ENCODE measurements around the gene PPP2R5C. TPM values are rescaled to one million over a fixed set of nuclear protein-coding genes. Genes with fewer than 3 reads are reported as not detected.
A peak's percentile ranks its signal among the peaks of the same experiment; 100 is the strongest.

Gene PPP2R5C
- total RNA-seq, 2 donors from 2014 or later: 232 to 283 TPM

DNA sequence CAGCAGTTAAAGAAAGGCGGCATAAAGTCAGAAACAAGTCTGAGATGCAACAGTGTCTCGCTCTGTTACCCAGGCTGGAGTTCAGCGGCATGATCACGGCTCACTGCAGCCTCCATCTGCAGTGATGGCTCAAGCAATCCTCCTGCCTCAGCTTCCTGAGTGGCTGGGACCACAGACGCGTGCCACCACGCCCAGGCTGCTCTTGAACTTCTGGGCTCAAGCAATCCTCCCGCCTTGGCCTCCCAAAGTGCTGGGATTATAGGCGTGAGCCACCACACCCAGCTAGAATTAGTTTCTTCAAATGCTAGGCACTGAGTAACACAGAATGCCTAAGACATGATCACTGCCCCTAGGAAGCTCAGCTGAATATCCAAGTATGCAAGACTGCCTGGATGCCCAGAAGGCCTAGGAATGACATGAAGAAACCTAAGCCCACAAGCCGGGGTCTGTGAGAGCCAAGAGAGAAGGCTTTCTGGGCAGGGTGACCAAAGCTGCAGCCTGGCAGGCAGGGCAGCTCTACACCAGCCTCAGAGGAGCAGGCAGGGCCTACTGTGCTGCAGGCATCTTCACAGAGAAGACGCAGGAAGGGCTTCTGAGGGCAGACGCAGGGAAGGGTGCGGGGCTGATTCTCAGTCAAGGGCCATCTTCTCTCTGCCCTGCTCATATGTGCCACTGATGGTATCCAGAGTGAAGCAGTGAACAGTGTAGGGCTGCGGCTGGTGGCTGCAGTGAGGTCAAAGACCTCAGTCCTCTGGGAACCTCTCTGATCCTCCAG, 4.3 kb upstream of the PPP2R5C start:
- Mint-ChIP-seq H3K4me1 (peaks cover 12% of the 10 kb centered on the region), H3K9me3 (no peaks in the 10 kb centered on the region), H3K27me3 (peaks cover 5% of the 10 kb centered on the region), H3K36me3 (ENCODE audit: low read depth) (no peaks in the 10 kb centered on the region), H3K4me3 (no peak overlapping the region), H3K27ac (no peak overlapping the region)
- ATAC-seq (replicated peaks): no peak

DNA sequence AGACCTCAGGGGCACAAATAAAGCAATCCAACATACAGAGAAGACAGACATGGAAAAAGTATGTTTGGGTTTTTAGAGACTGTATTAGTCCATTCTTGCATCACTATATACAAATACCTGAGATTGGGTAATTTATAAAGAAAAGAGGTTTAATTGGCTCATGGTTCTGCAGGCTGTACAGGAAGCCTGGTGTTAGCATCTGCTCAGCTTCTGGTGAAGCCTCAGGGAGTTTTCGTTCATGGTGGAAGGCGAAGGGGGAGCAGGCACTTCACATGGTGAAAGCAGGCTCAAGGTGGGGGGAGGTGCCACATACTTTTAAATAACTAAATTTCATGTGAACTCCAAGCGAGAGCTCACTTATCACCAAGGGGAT, 3.7 kb upstream of the PPP2R5C start:
- no peak for ATAC-seq (replicated peaks)
- Mint-ChIP-seq H3K27ac (no peak overlapping the region), H3K27me3 (peaks cover 5% of the 10 kb centered on the region), H3K36me3 (ENCODE audit: low read depth) (peaks cover 6% of the 10 kb centered on the region), H3K4me3 (no peak overlapping the region), H3K4me1 (peaks cover 12% of the 10 kb centered on the region), H3K9me3 (no peaks in the 10 kb centered on the region)

DNA sequence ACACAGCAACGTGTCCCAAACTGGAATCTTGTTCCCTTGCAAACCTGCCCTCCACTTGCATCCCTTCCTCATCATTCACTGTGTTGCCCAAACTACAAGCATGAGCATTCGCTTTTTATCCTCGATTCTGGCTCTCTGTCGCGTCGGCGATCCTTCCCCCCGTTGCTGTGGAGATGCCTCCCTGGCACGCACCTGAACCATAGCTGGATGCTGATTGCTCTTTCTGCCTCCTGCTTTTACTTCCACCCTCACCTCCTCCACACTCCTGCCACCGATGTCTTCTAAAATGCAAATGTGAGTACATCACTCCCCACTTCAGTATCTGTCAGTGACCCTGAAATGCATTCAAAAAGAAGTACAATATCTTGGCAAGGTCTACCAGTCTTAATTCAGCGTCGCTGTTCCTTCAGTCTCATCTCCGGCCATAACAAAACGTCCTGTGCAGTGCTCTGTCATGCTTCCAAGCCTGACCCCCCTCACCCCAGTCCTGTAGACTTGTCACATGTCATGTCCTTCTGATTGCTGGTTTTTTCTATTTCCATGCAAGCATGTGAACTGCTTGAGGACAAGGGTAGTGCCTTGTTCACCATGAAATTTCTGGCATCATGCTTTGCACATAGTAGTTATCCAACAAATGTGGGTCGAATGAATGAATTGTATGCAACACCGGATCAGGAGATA, 2.5 kb upstream of the PPP2R5C start:
- H3K36me3 Mint-ChIP-seq (ENCODE audit: low read depth): peaks cover 18% of the 10 kb centered on the region
- no peak for ATAC-seq (replicated peaks)
- peaks cover 18% of the 10 kb centered on the region for H3K4me1 Mint-ChIP-seq
- H3K27me3 Mint-ChIP-seq: peaks cover 4% of the 10 kb centered on the region
- H3K9me3 Mint-ChIP-seq: no peaks in the 10 kb centered on the region
- H3K4me3 Mint-ChIP-seq: peak overlapping the region; percentile 92
- H3K27ac Mint-ChIP-seq: no peak overlapping the region

DNA sequence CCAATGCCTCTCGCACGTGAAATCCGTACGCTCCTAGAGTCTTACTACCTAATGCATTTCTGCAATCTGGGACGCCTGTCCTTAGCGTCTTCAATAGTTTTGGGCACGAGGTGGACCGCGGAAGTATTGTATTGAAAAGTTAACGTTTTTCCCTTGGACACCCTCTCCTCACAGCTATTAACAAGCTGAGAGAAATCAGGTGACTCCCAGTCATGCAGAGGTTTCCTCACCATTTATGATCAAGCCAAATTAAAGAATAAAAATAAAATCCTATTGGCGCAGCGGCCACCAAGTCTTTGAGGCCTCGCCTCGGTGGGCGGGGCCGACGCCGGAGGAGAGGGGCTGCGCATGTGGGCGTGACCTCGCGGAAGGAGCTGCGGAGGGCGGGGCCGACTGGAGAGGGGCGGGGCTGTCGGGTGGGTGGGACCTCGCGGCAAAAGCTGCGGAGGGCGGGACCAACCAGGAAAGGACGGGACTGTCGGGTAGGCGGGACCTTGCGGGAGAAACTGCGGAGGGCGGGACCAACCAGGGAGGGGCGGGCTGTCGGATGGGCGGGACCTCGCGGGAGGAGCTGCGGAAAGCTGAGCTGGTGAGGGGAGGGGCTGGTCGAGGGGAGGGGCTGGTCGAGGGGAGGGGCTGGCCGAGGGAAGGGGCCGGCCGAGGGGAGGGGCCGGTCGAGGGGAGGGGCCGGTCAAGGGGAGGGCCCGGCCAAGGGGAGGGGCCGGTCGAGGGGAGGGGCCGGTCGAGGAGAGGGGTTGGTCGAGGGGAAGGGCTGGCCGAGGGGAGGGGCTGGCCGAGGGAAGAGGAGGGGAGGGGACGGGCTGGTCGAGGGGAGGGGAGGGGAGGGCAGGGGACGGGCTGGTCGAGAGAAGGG, 1.1 kb upstream of the PPP2R5C start:
- peaks cover 32% of the 10 kb centered on the region for H3K4me1 Mint-ChIP-seq
- no peaks in the 10 kb centered on the region for H3K9me3 Mint-ChIP-seq
- peak overlapping the region; percentile 81 for H3K27ac Mint-ChIP-seq

DNA sequence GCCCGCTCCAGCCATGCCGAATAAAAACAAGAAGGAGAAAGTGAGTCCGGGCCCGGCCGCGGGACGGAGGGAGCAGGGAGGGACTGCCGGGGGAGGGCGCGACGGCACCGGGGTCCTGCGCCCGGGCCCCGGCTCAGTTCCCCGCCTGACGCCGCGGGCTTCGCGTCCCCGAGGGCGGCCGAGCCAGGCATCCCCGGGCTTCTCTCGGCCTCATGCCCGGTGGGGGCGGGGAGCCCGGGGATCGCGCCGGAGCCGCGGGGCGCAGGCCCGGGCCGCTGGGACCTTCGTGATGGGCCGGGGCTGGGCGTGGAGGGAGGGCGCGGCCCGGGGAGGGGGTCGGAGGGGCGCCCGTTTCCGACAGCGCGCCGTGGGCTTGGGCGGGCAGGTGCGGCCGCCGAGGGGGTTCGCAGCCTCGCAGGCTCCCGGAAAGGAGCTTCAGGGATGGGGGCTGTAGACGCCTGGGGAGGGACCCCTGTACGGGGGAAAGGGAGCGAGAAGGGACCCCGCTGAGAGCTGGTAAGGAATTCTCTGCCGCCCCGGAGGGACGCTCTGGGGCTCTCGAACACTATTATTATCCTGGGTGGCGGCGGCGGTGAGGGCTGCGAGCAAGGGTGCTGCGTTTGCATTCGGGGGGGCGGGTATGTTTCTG, 496 bp downstream of the PPP2R5C start:
- H3K36me3 Mint-ChIP-seq (ENCODE audit: low read depth): peaks cover 47% of the 10 kb centered on the region
- peak; percentile 8 for ATAC-seq (replicated peaks)
- H3K27me3 Mint-ChIP-seq: no peaks in the 10 kb centered on the region
- H3K9me3 Mint-ChIP-seq: no peaks in the 10 kb centered on the region
- peaks cover 33% of the 10 kb centered on the region for H3K4me1 Mint-ChIP-seq
- peak overlapping the region; percentile 84 for H3K4me3 Mint-ChIP-seq
- no peak overlapping the region for H3K27ac Mint-ChIP-seq

More for the DNA sequence above, 1.1 kb upstream of the PPP2R5C start:
- Mint-ChIP-seq H3K27me3 (no peaks in the 10 kb centered on the region), H3K36me3 (ENCODE audit: low read depth) (peaks cover 31% of the 10 kb centered on the region), H3K4me3 (peak overlapping the region; percentile 92)
- peak; percentile 69 for ATAC-seq (replicated peaks)

DNA sequence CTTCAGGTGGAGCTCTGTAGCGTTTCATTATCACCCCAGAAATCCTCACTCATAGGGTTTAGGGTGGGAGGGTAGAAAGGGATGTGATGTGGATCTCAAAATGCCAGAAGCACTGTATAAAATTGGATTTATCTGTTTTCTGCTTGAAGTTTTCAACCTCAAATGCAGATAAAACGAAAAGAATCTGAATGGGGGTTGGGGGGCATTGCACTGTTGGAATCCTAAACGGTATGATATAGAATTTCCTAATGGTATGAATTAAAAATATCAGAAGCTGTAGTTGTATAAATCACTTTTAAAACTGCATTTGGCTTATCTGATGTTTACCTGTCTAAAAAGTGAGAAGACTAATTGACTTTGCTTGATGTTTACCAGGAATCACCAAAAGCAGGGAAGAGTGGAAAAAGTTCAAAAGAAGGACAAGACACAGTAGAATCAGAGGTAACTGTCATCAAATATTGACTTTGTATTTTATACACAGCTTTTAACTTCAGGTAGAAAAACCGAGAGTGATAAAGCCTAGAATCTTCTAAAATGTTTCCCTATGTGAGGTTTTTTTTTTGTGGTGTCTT, 1.1 kb downstream of the PPP2R5C start:
- no peak overlapping the region for H3K27ac Mint-ChIP-seq
- no peaks in the 10 kb centered on the region for H3K27me3 Mint-ChIP-seq
- peak overlapping the region; percentile 84 for H3K4me3 Mint-ChIP-seq
- peaks cover 54% of the 10 kb centered on the region for H3K36me3 Mint-ChIP-seq (ENCODE audit: low read depth)
- no peak for ATAC-seq (replicated peaks)
- peaks cover 33% of the 10 kb centered on the region for H3K4me1 Mint-ChIP-seq
- H3K9me3 Mint-ChIP-seq: no peaks in the 10 kb centered on the region

DNA sequence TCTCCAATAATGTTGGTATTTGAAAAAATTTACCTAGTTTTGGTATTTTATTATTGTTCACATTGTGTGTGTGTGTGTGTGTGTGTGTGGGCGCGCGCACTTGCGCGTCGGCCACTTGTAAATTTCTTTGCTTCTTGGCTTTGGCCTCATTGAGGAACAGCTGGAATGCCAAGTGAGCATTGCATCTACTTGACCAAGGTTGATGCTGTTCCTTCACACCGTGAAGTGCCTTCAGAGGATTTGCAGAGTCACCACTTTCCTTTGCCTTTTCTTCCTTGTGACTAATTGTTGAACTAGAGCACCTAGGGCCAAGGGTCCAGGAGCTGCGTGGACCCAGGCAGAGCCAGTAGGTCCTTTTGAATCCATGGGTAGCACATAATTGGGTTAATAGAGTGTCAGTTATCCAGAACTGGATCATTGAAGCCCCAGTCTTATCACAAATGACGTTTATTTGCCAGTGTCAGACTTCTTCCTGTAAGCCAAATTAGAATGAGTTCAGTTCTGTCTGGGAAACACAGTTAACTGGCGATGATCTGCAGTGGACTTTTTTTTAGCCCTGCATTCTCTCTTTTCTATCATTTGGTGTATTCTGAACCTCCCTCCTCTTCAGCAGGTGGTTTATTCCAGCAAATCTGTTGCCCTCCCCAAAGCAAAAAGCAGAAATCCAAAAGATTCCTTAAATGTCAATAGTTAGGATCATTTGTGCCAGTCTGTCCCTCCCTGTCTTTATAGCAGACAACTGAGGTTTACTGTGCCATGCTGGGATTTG, 2.6 kb downstream of the PPP2R5C start:
- Mint-ChIP-seq H3K9me3 (no peaks in the 10 kb centered on the region), H3K36me3 (ENCODE audit: low read depth) (peaks cover 64% of the 10 kb centered on the region), H3K27ac (peak overlapping the region; percentile 72), H3K27me3 (no peaks in the 10 kb centered on the region), H3K4me1 (peaks cover 28% of the 10 kb centered on the region), H3K4me3 (peak overlapping the region; percentile 84)
- no peak for ATAC-seq (replicated peaks)

DNA sequence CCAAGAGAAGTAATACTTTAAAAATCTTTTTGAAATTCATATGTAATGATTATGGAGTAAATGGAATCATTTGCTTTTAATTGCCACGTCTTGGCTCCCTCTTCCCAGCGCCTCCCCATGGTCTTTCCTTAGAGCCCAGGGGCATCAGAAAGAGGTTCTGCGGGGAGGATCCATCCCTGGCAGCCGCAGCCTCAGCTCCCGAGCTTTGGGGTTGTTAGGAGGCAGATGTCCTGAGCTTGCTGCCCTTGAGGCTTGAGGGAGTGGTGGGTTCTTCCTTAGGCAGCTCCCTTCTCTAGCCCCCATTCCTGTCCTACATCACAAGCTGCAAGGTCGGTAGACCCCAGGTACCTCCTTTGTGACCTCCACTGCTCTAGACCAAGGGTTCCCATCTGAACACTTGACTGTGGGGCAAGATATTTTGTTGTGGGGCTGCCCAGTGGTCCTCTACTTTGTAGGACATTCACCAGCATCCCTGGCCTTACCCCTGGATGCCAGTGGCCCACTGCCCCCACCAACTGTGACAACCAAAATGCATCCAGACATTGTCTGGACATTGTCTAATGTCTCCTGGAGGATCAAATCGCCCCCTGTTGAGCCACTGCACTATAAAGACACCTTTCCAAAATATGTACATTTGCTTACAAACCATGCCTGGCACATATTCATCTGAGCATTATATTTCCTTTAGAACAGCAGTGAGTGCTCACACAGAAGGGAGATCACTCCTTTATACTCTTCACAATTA, 6.3 kb downstream of the PPP2R5C start:
- H3K4me1 Mint-ChIP-seq: peaks cover 21% of the 10 kb centered on the region
- H3K27me3 Mint-ChIP-seq: no peaks in the 10 kb centered on the region
- H3K27ac Mint-ChIP-seq: no peak overlapping the region
- peaks cover 60% of the 10 kb centered on the region for H3K36me3 Mint-ChIP-seq (ENCODE audit: low read depth)
- ATAC-seq (replicated peaks): no peak
- H3K9me3 Mint-ChIP-seq: no peaks in the 10 kb centered on the region
- no peak overlapping the region for H3K4me3 Mint-ChIP-seq

DNA sequence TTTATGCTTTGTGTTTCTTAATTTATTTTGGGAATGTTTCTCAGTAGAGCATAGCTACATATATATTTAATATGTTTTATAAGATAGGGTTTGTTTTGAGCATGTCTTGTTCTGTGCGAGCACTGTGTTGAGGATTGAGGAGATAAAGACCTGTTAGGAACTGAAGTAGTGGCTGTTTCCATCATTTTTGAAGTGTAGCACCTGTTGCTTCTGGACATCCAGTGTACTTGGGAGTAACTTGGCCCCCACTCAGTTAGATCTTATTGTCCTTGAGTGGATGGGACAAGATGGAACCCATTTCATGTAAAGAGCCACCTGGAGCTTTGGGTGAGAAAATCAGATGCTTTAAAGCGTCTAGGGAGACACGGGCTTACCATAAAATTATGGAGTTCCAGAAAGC, 8.7 kb downstream of the PPP2R5C start:
- Mint-ChIP-seq H3K36me3 (ENCODE audit: low read depth) (peaks cover 36% of the 10 kb centered on the region), H3K27ac (no peak overlapping the region), H3K9me3 (no peaks in the 10 kb centered on the region), H3K4me1 (peaks cover 11% of the 10 kb centered on the region), H3K4me3 (no peak overlapping the region), H3K27me3 (no peaks in the 10 kb centered on the region)
- no peak for ATAC-seq (replicated peaks)

DNA sequence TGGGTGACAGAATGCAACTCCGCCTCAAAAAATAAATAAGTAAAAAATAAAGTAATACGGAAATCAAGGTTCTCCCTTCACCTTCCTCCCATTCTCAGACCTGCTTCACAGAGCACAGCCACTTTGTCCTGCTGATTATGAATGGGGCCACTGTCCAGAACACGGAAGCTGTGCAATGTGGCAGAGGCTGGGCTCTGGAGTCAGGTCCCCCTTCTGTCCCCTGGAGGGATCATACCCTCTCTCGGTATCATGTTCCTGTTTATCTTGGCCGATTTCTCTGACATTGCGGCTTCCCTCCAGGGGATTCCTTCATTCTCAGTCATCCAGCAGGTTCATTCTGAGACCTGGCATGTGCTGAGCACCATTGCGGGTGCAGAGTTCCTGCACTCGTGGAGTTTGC, 11.3 kb downstream of the PPP2R5C start:
- no peaks in the 10 kb centered on the region for H3K9me3 Mint-ChIP-seq
- ATAC-seq (replicated peaks): no peak
- H3K4me3 Mint-ChIP-seq: no peak overlapping the region
- peak overlapping the region; percentile 61 for H3K27ac Mint-ChIP-seq
- H3K4me1 Mint-ChIP-seq: peaks cover 11% of the 10 kb centered on the region
- peaks cover 10% of the 10 kb centered on the region for H3K36me3 Mint-ChIP-seq (ENCODE audit: low read depth)
- no peaks in the 10 kb centered on the region for H3K27me3 Mint-ChIP-seq

DNA sequence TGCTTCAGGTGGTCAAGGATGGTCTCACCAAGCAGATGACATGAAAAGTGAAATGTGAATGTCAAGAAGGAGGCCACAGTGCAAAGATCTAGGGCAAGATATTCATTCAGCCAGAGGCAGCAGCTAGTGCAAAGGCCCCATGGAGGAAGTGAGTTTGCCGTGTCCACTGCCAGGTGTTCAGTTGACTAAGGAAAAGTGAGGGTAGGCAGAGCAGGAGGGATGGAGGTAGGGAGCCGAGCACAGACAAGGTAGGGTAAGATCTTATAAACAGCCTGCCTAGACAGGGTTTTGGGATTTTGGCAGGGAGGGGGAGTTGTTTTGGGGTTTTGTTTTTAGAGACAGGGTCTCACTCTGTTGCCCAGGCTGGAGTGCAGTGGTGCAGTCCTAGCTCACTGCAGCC, 11.9 kb downstream of the PPP2R5C start:
- Mint-ChIP-seq H3K9me3 (no peaks in the 10 kb centered on the region), H3K4me1 (peaks cover 15% of the 10 kb centered on the region), H3K27me3 (no peaks in the 10 kb centered on the region), H3K36me3 (ENCODE audit: low read depth) (peaks cover 8% of the 10 kb centered on the region), H3K27ac (peak overlapping the region; percentile 61), H3K4me3 (no peak overlapping the region)
- ATAC-seq (replicated peaks): no peak

DNA sequence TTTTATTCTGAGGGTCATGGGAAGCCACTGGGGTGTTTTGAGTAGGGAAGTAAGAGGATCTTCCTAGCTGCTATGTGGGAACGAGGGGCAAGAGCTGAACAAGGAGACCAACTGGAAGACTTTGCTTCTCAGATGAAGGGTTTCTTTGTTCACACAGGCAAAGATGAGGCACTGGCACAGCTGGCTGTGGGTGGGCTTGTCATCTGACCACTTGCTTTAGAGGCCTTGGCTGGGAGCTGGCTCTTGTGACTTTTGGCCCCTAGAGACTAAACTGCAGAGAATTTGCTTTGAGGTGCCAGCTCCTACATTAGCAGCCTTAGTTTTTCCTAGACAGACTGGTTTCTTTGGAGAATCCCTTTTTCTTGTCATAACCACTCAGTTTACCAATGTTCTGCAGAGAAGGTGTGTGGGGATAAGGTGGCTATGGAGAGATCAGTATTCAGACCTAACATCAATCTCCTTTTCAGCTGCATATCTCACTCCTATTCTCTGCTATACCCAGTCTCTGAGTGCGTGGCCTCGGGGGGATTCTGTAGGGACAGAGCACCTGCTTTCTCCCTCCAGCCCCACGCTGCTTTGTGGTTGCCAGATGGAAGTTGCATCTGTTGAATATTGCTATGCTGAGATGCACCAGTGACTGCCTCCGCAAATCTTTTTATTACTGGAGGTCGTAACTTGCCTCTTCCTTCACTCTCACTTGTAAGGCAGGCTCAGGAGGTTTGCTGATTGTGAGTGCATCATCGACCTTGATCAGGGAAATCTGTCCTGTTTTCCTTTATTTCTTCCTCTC, 12.7 kb downstream of the PPP2R5C start:
- Mint-ChIP-seq H3K27me3 (no peaks in the 10 kb centered on the region), H3K27ac (peak overlapping the region; percentile 36), H3K36me3 (ENCODE audit: low read depth) (peaks cover under 1% of the 10 kb centered on the region), H3K4me1 (peaks cover 21% of the 10 kb centered on the region), H3K9me3 (no peaks in the 10 kb centered on the region), H3K4me3 (no peak overlapping the region)
- ATAC-seq (replicated peaks): no peak

Data from activated T-helper 17 cell treated with anti-CD3 and anti-CD28 coated beads, Interleukin-2, amount 50 U/mL, for 72 hours (primary cell).